Measurements from ENCODE around the gene FAM47E. TPM values are rescaled to one million over a fixed set of nuclear protein-coding genes. Genes with fewer than 3 reads are reported as not detected.
"Not testable (repeated sequence)": the region's sequence is repeated elsewhere in the genome, so short reads cannot be mapped to it uniquely, and the experiment has no call there.

The FAM47E gene
- total RNA-seq, 2 experiments from 2014 or later, result 0.34 to 0.74 TPM

DNA sequence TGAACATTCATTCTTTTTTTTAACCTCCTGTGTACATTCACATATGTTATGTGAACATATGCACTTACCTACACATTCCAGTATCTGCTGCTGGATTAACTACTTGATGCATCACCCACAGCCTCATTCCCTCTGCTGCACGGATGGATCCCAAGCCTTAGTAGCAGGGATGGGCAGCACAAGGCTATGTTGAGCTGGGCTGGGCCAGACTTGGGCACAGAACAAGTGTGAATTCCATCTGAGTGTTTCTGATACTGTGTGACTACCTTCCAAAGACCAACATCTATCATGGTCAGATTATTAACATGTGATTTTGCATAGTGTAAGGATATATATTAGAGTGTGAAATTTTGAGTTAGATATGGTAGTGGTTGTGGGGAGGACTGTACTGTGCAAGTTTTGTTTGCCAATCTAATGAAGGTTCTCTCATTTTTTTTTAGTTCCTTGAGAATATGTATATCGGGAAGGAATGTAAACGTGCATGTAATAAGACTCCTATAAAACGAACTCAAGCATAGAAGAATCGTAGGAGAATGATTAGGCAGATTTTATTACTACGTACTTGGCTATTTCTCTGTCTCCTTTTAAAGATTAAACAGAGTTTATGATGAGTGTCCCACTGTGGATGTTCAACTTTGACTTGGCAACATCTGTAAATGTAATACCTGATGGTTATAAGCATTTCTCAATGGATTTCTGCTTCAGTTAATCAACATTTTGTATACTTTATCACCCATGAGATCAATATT, 31.6 kb downstream of the FAM47E start:
- H3K36me3 ChIP-seq (ENCODE audit: insufficient read depth, low read length), result no peaks in the 10 kb centered on the region
- no peaks in the 10 kb centered on the region for H3K27me3 ChIP-seq (ENCODE audit: control insufficient read depth in 1 of 2, insufficient read depth in 2 of 2, low read length in 2 of 2)
- DNase-seq (no peak), ATAC-seq (ENCODE audit: poor library complexity) (no peak)
- Mint-ChIP-seq H3K27me3 (peaks cover 5% of the 10 kb centered on the region), H3K4me1 (ENCODE audit: low read depth) (no peaks in the 10 kb centered on the region), H3K9me3 (no peaks in the 10 kb centered on the region), H3K36me3 (ENCODE audit: low read depth) (no peaks in the 10 kb centered on the region), H3K27ac (no peak overlapping the region), H3K4me3 (no peak overlapping the region)
- no peak overlapping the region for H3K27ac ChIP-seq (ENCODE audit: low read depth in 1 of 2, low read length in 2 of 2)
- H3K9me3 ChIP-seq (ENCODE audit: control insufficient read depth in 1 of 2, insufficient read depth in 1 of 2, low read length in 2 of 2), result no peaks in the 10 kb centered on the region
- ChIA-PET POLR2A (no interaction called here), CTCF (no interaction called here)
- H3K4me3 ChIP-seq (ENCODE audit: low read length), result no peak overlapping the region
- intact Hi-C loops (cut with DNase I, micrococcal nuclease), result no loop called here
- H3K4me1 ChIP-seq (ENCODE audit: insufficient read depth, low read length), result no peaks in the 10 kb centered on the region
- TF ChIP-seq, protein P1, sequence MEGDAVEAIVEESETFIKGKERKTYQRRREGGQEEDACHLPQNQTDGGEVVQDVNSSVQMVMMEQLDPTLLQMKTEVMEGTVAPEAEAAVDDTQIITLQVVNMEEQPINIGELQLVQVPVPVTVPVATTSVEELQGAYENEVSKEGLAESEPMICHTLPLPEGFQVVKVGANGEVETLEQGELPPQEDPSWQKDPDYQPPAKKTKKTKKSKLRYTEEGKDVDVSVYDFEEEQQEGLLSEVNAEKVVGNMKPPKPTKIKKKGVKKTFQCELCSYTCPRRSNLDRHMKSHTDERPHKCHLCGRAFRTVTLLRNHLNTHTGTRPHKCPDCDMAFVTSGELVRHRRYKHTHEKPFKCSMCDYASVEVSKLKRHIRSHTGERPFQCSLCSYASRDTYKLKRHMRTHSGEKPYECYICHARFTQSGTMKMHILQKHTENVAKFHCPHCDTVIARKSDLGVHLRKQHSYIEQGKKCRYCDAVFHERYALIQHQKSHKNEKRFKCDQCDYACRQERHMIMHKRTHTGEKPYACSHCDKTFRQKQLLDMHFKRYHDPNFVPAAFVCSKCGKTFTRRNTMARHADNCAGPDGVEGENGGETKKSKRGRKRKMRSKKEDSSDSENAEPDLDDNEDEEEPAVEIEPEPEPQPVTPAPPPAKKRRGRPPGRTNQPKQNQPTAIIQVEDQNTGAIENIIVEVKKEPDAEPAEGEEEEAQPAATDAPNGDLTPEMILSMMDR (IDR thresholded peaks at IDR 0.05), result no peak

DNA sequence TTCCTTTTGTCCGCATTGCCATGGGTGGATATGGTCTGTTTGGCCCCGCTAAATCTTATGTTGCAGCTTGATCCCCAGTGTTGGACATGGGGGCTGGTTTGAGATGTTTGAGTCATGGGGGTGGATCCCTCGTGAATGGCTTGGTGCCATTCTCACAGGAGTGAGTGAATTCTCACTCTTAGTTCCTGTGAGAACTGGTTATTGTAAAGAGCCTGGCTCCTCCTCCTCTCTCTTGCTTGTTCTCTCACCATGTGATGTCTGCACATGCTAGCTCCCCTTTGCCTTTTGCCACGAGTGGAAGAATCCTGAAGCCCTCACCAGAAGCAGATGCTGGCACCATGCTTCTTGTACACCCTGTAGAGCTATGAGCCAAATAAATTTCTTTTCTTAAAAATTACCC, 32.4 kb downstream of the FAM47E start:
- Histone ChIP-seq H3K27ac (ENCODE audit: low read depth in 1 of 2, low read length in 2 of 2) (no peak overlapping the region), H3K27me3 (ENCODE audit: control insufficient read depth in 1 of 2, insufficient read depth in 2 of 2, low read length in 2 of 2) (no peaks in the 10 kb centered on the region), H3K4me1 (ENCODE audit: insufficient read depth, low read length) (no peaks in the 10 kb centered on the region), H3K9me3 (ENCODE audit: control insufficient read depth in 1 of 2, insufficient read depth in 1 of 2, low read length in 2 of 2) (no peaks in the 10 kb centered on the region), H3K4me3 (ENCODE audit: low read length) (no peak overlapping the region), H3K36me3 (ENCODE audit: insufficient read depth, low read length) (no peaks in the 10 kb centered on the region)
- intact Hi-C loops (cut with DNase I, micrococcal nuclease), result no loop called here
- ATAC-seq (ENCODE audit: poor library complexity) (no peak), DNase-seq (no peak)
- ChIA-PET POLR2A (no interaction called here), CTCF (no interaction called here)
- TF ChIP-seq, protein P1 (IDR thresholded peaks at IDR 0.05), result no peak
- no peaks in the 10 kb centered on the region for H3K9me3 Mint-ChIP-seq
- peaks cover 5% of the 10 kb centered on the region for H3K27me3 Mint-ChIP-seq
- no peaks in the 10 kb centered on the region for H3K36me3 Mint-ChIP-seq (ENCODE audit: low read depth)
- no peak overlapping the region for H3K27ac Mint-ChIP-seq
- no peaks in the 10 kb centered on the region for H3K4me1 Mint-ChIP-seq (ENCODE audit: low read depth)
- H3K4me3 Mint-ChIP-seq, result no peak overlapping the region

DNA sequence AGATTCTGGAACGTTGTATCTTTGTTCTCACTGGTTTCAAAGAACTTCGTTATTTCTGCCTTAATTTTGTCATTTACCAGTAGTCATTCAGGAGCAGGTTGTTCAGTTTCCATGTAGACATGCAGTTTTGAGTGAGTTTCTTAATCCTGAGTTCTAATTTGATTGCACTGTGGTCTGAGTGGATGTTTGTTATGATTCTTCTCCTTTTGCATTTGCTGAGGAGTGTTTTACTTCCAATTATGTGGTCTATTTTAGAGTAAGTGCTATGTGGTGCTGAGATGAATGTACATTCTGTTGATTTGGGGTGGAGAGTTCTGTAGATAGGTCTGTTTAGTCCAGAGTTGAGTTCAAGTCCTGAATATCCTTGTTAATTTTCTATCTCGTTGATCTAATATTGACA, 36.3 kb downstream of the FAM47E start:
- DNase-seq; H3K4me3 ChIP-seq (ENCODE audit: low read length); CTCF ChIA-PET; H3K4me1 ChIP-seq (ENCODE audit: insufficient read depth, low read length); ATAC-seq (ENCODE audit: poor library complexity); H3K4me1 Mint-ChIP-seq (ENCODE audit: low read depth); H3K27ac ChIP-seq (ENCODE audit: low read depth in 1 of 2, low read length in 2 of 2); POLR2A ChIA-PET; H3K27ac Mint-ChIP-seq; intact Hi-C loops (cut with DNase I, micrococcal nuclease); H3K36me3 ChIP-seq (ENCODE audit: insufficient read depth, low read length); H3K36me3 Mint-ChIP-seq (ENCODE audit: low read depth); H3K27me3 ChIP-seq (ENCODE audit: control insufficient read depth in 1 of 2, insufficient read depth in 2 of 2, low read length in 2 of 2); H3K4me3 Mint-ChIP-seq; H3K9me3 Mint-ChIP-seq; H3K9me3 ChIP-seq (ENCODE audit: control insufficient read depth in 1 of 2, insufficient read depth in 1 of 2, low read length in 2 of 2): not testable (repeated sequence)
- peaks cover 14% of the 10 kb centered on the region for H3K27me3 Mint-ChIP-seq

DNA sequence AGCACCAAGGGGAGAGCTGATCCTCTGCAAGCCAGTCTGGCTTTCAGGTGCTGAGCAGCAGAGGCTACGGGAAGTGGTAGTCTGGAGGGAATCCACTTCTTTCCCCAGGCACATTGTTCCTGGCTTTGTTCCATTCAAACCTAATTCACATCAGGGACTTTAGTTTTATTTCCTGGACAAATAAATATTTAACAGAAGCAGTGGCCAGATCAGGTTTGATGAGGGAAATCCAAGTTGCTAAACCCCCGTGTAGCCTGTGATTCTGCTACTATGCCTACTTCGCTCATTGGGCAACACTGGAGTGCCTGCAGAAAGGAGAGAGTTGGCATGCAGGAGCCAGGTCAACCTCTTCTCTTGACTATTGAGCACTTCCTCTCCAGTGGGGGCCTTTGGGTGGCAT, 41.2 kb downstream of the FAM47E start:
- POLR2A ChIA-PET, result no interaction called here
- no peak for DNase-seq
- Mint-ChIP-seq H3K4me3 (no peak overlapping the region), H3K9me3 (peaks cover 15% of the 10 kb centered on the region), H3K27ac (no peak overlapping the region), H3K36me3 (ENCODE audit: low read depth) (no peaks in the 10 kb centered on the region), H3K4me1 (ENCODE audit: low read depth) (no peaks in the 10 kb centered on the region), H3K27me3 (peaks cover 24% of the 10 kb centered on the region)
- no peaks in the 10 kb centered on the region for H3K27me3 ChIP-seq (ENCODE audit: control insufficient read depth in 1 of 2, insufficient read depth in 2 of 2, low read length in 2 of 2)
- H3K36me3 ChIP-seq (ENCODE audit: insufficient read depth, low read length), result no peaks in the 10 kb centered on the region
- CTCF ChIA-PET, result no interaction called here
- TF ChIP-seq, protein P1 (IDR thresholded peaks at IDR 0.05), result no peak
- no peak overlapping the region for H3K4me3 ChIP-seq (ENCODE audit: low read length)
- peaks cover 0 to 6% of the 10 kb centered on the region in 2 experiments for H3K9me3 ChIP-seq (ENCODE audit: control insufficient read depth in 1 of 2, insufficient read depth in 1 of 2, low read length in 2 of 2)
- intact Hi-C loops (cut with DNase I, micrococcal nuclease), result no loop called here
- no peaks in the 10 kb centered on the region for H3K4me1 ChIP-seq (ENCODE audit: insufficient read depth, low read length)
- no peak for ATAC-seq (ENCODE audit: poor library complexity)
- H3K27ac ChIP-seq (ENCODE audit: low read depth in 1 of 2, low read length in 2 of 2), result no peak overlapping the region

All from CD4-positive, alpha-beta T cell (primary cell).